Left ventricle myocardium inferior (tissue), 1 donor: ENCODE results near the gene NHEJ1. TPM values are rescaled to one million over a fixed set of nuclear protein-coding genes. Genes with fewer than 3 reads are reported as not detected.

ENCODE experiments used
- DNase-seq: peaks from one replicate; pipeline ENCODE4 v3.0.0-alpha.2; 2020
- H3K27ac ChIP-seq: fragments of 200-600 bp; replicated peaks from 2 replicates; pipeline ENCODE4 v1.8.0; 2021
- H3K27me3 ChIP-seq: fragments of 200-600 bp; 2 replicates; pipeline ENCODE4 v1.8.0; 2021; ENCODE audit warnings: low read depth
- H3K36me3 ChIP-seq: fragments of 200-600 bp; 2 replicates; pipeline ENCODE4 v1.8.0; 2021
- H3K4me1 ChIP-seq: fragments of 200-600 bp; 2 replicates; pipeline ENCODE4 v1.8.0; 2021
- H3K4me3 ChIP-seq: fragments of 200-600 bp; 2 replicates; pipeline ENCODE4 v1.8.0; 2021; ENCODE audit warnings: mild to moderate bottlenecking, moderate library complexity
- H3K9me3 ChIP-seq: fragments of 200-600 bp; replicated peaks from 2 replicates; pipeline ENCODE4 v1.8.0; 2021
- intact Hi-C: fragments of 100-400 bp; cut with micrococcal nuclease; formaldehyde crosslinking; loops from one replicate; pipeline ENCODE4 v1.11.0; 2022
- total RNA-seq: library from RNA; stranded (reverse); fragmentation: NEBNext Ultra II Directional; extraction: Animal tissue kit (Norgen Biotek cat#: 25700); gene quantifications from one replicate; pipeline ENCODE4 v1.2.1, GENCODE V29; 2021
- TF ChIP-seq, protein P1 (sequence below): fragments of 200-600 bp; IDR thresholded peaks from 2 replicates; pipeline ENCODE4 v1.8.0; 2021; ENCODE audit warnings: antibody characterized with exemption, mild to moderate bottlenecking, borderline replicate concordance
- donor health status: DM: no; HTN: yes; CAD: no; lungs with severe emphysema.

The NHEJ1 gene
- total RNA-seq, 1 donor from 2014 or later = 6.4 TPM

DNA sequence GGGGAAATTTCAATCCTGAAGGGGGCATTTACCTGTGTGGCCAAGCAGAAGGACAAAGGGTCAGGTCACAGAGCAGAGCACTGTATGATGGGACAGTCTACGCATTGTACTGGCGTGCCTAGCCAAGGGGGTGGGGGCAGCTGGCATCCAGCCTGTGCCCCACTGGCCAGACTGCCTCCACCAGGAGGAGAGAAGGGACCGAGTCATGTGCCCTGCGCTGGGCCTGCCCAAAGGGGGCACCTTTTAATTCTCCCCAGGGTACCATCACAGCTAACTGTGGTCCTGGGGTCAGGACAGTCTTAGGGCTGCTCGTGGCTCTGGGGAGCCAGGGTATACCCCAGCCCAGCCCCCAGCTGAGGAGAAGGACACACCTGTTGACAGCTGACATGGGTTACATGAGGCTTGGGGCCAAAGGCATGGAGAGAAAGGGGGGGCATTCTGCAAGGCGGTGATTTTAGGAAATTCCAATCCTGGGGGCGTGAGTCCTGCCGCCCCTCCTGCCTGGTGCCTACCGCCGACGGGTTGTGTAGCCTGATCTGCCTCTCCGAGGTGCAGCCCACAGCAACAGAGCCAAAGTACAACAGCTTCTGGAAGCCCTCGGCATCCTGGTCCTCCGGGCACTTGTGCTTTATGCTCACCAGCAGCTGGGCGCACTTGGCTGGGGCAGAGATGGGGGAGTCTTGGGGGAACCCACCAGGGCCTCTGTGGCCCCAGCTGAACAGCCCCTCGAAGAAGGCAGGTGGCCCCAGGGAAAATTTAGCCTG is 130.3 kb downstream of the NHEJ1 start:
- H3K27ac ChIP-seq = no peak overlapping the region
- H3K27me3 ChIP-seq = peaks cover 91% of the 10 kb centered on the region
- DNase-seq = no peak
- intact Hi-C loops = no loop called here
- H3K9me3 ChIP-seq = no peaks in the 10 kb centered on the region
- H3K4me3 ChIP-seq = no peak overlapping the region
- no peaks in the 10 kb centered on the region for H3K36me3 ChIP-seq
- no peaks in the 10 kb centered on the region for H3K4me1 ChIP-seq
- TF ChIP-seq, protein P1, sequence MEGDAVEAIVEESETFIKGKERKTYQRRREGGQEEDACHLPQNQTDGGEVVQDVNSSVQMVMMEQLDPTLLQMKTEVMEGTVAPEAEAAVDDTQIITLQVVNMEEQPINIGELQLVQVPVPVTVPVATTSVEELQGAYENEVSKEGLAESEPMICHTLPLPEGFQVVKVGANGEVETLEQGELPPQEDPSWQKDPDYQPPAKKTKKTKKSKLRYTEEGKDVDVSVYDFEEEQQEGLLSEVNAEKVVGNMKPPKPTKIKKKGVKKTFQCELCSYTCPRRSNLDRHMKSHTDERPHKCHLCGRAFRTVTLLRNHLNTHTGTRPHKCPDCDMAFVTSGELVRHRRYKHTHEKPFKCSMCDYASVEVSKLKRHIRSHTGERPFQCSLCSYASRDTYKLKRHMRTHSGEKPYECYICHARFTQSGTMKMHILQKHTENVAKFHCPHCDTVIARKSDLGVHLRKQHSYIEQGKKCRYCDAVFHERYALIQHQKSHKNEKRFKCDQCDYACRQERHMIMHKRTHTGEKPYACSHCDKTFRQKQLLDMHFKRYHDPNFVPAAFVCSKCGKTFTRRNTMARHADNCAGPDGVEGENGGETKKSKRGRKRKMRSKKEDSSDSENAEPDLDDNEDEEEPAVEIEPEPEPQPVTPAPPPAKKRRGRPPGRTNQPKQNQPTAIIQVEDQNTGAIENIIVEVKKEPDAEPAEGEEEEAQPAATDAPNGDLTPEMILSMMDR = no peak

- DNase-seq = peak; percentile 70
- Histone ChIP-seq H3K4me1 (no peaks in the 10 kb centered on the region), H3K27ac (no peak overlapping the region), H3K4me3 (no peak overlapping the region), H3K9me3 (no peaks in the 10 kb centered on the region), H3K36me3 (no peaks in the 10 kb centered on the region), H3K27me3 (peaks cover 88% of the 10 kb centered on the region)
- intact Hi-C loops = no loop called here
- TF ChIP-seq, protein P1 = peak; percentile 97
These were observed 130.8 kb downstream of the NHEJ1 start for GRCh38 chr2:219029829-219030165.

DNA sequence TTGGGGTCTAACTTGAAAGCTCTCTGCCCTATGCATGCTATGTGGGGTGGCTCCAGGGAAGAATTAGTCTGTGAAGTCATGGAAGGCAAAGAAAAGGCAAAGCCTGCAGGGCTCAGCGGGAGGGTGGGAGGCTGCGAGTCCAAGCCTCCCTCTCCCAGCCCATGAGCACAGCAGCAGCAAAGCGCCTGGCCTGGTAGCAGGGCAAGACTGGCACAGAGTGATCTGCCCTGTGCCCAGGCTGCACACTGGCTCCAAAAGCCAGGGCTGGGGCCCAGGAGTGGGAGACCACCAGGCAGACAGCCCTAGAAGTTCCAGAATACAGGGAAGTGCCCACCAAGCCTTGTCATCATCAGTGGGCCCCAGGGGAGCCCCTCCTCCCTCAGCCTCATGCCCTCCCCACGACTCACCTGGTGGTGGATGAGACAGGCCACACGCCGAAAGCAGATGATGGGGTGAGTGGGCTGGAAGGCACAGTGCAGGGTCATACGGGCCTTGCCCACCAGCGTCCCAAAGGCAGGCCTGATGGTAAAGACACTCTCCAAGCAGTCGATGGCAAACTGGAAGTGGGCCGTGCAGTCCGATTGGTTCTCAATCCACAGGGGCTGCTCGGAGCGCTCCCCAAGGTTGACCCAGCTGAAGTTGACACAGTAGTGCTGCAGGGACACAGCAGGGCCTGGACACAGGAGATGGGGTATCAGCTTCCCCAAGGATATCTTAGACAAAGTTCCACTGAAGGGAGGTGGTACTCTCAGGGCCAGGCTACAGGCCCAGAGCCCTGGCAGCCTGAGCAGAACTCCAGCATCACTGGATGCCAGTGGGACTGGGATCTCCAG is 131.4 kb downstream of the NHEJ1 start:
- H3K4me3 ChIP-seq = no peak overlapping the region
- H3K36me3 ChIP-seq = no peaks in the 10 kb centered on the region
- TF ChIP-seq, protein P1 = no peak

DNA sequence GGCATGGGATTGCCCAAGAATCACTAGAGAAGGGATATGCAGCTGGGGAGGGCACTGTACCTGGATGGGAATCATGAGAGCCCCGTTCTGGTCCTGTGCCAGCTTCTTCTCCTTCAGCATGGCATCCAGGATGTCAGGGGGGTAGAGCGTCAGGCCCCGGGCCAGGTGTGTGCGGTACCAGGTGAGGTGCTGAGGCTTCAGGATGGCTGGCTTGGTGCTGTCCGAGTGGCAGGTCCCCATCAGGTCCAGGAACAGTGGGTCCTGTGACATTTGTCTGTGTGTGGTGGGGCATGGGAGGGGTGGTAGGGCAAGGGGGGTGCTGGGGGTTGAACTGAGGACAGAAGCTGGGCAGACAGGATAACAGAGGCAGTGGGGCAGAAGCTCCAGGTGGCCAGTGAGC is 132.5 kb downstream of the NHEJ1 start:
- Histone ChIP-seq H3K27ac (no peak overlapping the region), H3K27me3 (peaks cover 88% of the 10 kb centered on the region), H3K4me3 (no peak overlapping the region), H3K36me3 (no peaks in the 10 kb centered on the region), H3K4me1 (no peaks in the 10 kb centered on the region), H3K9me3 (no peaks in the 10 kb centered on the region)
- TF ChIP-seq, protein P1 = no peak
- DNase-seq = no peak
- intact Hi-C loops = no loop called here

More for the DNA sequence above, 131.4 kb downstream of the NHEJ1 start:
- Histone ChIP-seq H3K27me3 (peaks cover 88% of the 10 kb centered on the region), H3K4me1 (no peaks in the 10 kb centered on the region), H3K9me3 (no peaks in the 10 kb centered on the region), H3K27ac (no peak overlapping the region)
- no peak for DNase-seq
- intact Hi-C loops = no loop called here

DNA sequence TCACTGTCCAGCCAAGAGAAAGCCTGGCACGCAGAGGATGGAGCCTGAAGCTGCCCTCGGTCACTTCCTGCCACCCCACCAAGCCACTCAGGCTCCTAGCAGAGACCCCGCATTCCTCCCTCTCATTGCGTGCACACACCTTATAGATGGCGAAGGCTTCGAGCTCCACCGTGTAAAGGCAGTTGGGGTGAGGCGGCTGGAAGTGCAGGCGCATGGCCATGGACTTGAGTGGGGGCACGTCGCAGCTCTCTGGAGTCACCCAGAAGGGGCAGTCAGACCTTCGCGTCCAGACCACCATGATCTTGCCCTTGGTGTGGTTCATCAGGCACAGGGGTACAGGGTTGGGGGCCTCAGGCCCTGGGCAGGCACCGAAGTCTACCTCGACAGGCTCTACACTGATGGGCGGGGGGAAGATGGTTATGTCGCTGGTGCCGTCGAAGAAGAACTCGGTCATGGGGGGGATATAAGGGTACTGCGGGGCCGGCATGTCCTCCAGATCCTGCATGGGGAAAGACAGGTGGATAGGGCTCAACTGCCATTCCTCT is 133.0 kb downstream of the NHEJ1 start:
- H3K27me3 ChIP-seq = peaks cover 88% of the 10 kb centered on the region
- DNase-seq = no peak

More for the DNA sequence above, 133.0 kb downstream of the NHEJ1 start:
- Histone ChIP-seq H3K4me1 (no peaks in the 10 kb centered on the region), H3K27ac (no peak overlapping the region), H3K36me3 (no peaks in the 10 kb centered on the region), H3K9me3 (no peaks in the 10 kb centered on the region), H3K4me3 (no peak overlapping the region)
- TF ChIP-seq, protein P1 = no peak
- intact Hi-C loops = no loop called here
